Measurements from ENCODE around the gene ZFYVE9. TPM values are rescaled to one million over a fixed set of nuclear protein-coding genes. Genes with fewer than 3 reads are reported as not detected.

ZFYVE9 gene
- total and polyA plus RNA-seq, 2 of the 8 experiments (the other 6 are each of a cell fraction or from before 2014, with no cell fraction given): 5.8 to 26.5 TPM

DNA sequence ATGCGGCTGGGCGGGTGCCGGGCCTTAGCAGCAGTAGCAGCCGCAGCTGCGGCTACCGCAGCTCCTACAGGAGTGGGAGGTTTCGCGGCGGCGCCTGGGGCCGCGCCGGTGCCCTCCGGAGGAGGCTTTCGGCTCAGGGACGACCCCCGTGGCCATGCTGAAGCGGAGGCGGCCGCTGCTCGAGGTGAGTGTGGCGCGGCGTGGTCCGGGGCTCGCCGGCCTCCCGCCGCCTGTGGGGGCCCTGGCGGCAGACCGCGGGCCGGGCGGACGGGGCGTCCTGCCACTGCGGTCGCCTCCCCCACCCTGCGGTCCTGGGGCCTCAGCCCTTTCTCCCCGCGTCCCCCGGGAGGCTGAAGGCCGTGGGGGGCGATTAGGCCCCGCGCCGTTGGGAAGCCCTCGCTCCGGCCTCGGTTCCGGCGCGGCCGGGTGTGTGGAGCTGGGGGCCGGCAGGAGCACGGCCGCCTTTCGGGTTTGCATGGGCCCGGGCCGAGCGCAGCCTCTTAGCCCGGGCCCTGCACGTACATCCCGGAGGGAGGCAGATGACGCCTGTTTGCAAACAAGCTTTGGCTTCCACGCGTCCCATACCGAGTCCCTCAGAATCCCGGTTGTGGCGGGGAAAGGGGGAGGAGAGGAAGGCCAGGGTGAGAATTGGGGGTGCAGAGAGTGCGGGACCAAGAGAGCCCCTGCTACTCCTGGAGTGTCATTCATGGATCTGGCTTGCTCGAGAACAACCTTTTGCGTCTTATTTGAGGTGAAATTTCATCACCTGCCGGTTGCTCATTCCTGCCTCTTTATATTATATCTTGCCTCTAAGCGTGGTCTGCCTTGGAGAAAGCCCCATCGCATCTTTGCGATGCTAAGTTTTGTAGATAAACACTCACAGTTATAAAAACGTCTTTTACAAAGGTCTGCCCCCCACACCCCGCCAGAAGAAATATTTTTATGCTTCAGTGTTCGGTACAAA, 613 bp downstream of the ZFYVE9 start:
- Histone ChIP-seq H3K23me2 (ENCODE audit: low read depth, low read length) (peaks cover 4% of the 10 kb centered on the region; the same call in 1 of the 2 replicates), H3K4ac (replicated peaks; ENCODE audit: insufficient read length, low read depth, low read length) (no peak overlapping the region), H4K5ac (ENCODE audit: insufficient read length, low read depth, low read length) (peak overlapping the region; percentile 52), H3K27me3 (replicated peaks in 1 of 4; ENCODE audit: control insufficient read depth in 3 of 4, extremely low read depth in 1 of 4, insufficient read depth in 3 of 4, low read length in 3 of 4) (no peaks in the 10 kb centered on the region; a peak in 1 of 7 replicates), H2BK15ac (ENCODE audit: low read length) (0 out of 2 replicates have a peak overlapping the region, but pooled peaks have one; percentile 62), H3K23ac (ENCODE audit: insufficient read length) (no peak overlapping the region), H2BK12ac (ENCODE audit: low read depth, low read length) (no peak overlapping the region), H4K8ac (ENCODE audit: extremely low read depth, insufficient read depth, low read length) (peak overlapping the region; percentile 94), H3K9me3 (ENCODE audit: insufficient read depth in 2 of 2, low read depth in 1 of 2, low read length in 1 of 2) (no peaks in the 10 kb centered on the region), H3K4me3 (ENCODE audit: extremely low read depth in 1 of 4, insufficient read depth in 2 of 4, low read depth in 3 of 4, low read length in 4 of 4) (peak overlapping the region; percentile 81 to 89 (median 88)), H3K4me2 (ENCODE audit: insufficient read depth in 1 of 2, low read depth in 2 of 2, low read length in 2 of 2) (peak overlapping the region; percentile 82 to 87), H2BK120ac (replicated peaks; ENCODE audit: low read depth, low read length) (no peak overlapping the region), H4K20me1 (replicated peaks in 1 of 2; ENCODE audit: control insufficient read depth in 1 of 2, insufficient read depth in 2 of 2, low read length in 2 of 2) (no peaks in the 10 kb centered on the region), H4K91ac (replicated peaks; ENCODE audit: insufficient read length, low read length) (no peak overlapping the region), H3K56ac (replicated peaks; ENCODE audit: insufficient read length, low read depth, low read length) (no peak overlapping the region), H3K36me3 (ENCODE audit: control insufficient read depth in 2 of 4, insufficient read depth in 4 of 4, low read length in 3 of 4) (no peaks in the 10 kb centered on the region), H2AK5ac (ENCODE audit: low read depth, low read length) (no peak overlapping the region), H2AFZ (ENCODE audit: low read length) (peak overlapping the region; percentile 90), H3K79me1 (ENCODE audit: low read depth, low read length) (no peaks in the 10 kb centered on the region), H3K14ac (ENCODE audit: insufficient read length) (no peak overlapping the region), H3K27ac (ENCODE audit: low read depth, low read length) (peak overlapping the region; percentile 53; the same call in 1 of the 2 replicates), H3K18ac (ENCODE audit: extremely low read depth, low read length) (peak overlapping the region; percentile 32; the same call in 1 of the 2 replicates), H2BK5ac (ENCODE audit: low read depth, low read length) (no peak overlapping the region), H3K4me1 (replicated peaks in 1 of 4; ENCODE audit: control insufficient read depth in 3 of 4, insufficient read depth in 4 of 4, low read length in 3 of 4) (no peaks in the 10 kb centered on the region), H3K9ac (replicated peaks in 1 of 4; ENCODE audit: extremely low read depth in 1 of 4, low read depth in 3 of 4, low read length in 3 of 4) (peak overlapping the region; percentile 75 to 99 (median 85)), H3K79me2 (ENCODE audit: control insufficient read depth in 1 of 2, insufficient read depth in 2 of 2, low read length in 2 of 2) (peaks cover 0 to 47% of the 10 kb centered on the region in 2 experiments; a peak in 3 of 4 replicates), H2BK20ac (ENCODE audit: low read length) (no peak overlapping the region)
- FAIRE-seq: no peak
- DNase-seq (ENCODE audit: low read depth in 1 of 2, low spot score in 2 of 2): peak; percentile 19 to 66
- ChIA-PET CTCF (ENCODE audit: partially characterized antibody) (interaction anchor here (1.3 to 1.8 kb wide), 5 partner anchors 9 to 206 kb away, joined by 3 to 6 read pairs (median 5); no protein-coding TSS in a partner anchor), POLR2A (ENCODE audit: partially characterized antibody) (interaction anchor here (0.9 to 1.3 kb wide), 8 partner anchors 11 to 262 kb away, joined by 3 to 8 read pairs (median 4); partner anchors contain the start of genes BTF3L4, ORC1 and PRPF38A)
- 2% methylated on average over 45 of the region's 80 CpGs; no CpG with 5 or more reads in 1 of the 2 experiments for WGBS, 2 experiments (ENCODE audit: extremely low coverage in 1 of 2, insufficient coverage in 1 of 2, insufficient read length in 1 of 2, insufficient replicate concordance in 2 of 2, low coverage in 1 of 2, low lambda C conversion rate in 2 of 2, missing lambda C conversion rate in 1 of 2)
- no peak for TF ChIP-seq TCF12 (IDR thresholded peaks at IDR 0.05; ENCODE audit: low read depth, low read length)
- no peak for TF ChIP-seq EP300 (IDR thresholded peaks at IDR 0.05; ENCODE audit: borderline replicate concordance in 1 of 2, low read depth in 2 of 2, low read length in 2 of 2)
- TF ChIP-seq BCL11A (IDR thresholded peaks at IDR 0.05; ENCODE audit: low read depth in 2 of 2, low read length in 2 of 2): no peak
- no peak for TF ChIP-seq ZNF274 (IDR thresholded peaks at IDR 0.05; ENCODE audit: borderline replicate concordance, extremely low read depth, low read length)
- TF ChIP-seq KDM4A (IDR thresholded peaks at IDR 0.05; ENCODE audit: low read depth, low read length, severe bottlenecking): peak; percentile 75
- no peak for TF ChIP-seq FOSL1 (IDR thresholded peaks at IDR 0.05; ENCODE audit: insufficient read depth, low read depth, low read length)
- TF ChIP-seq SAP30 (IDR thresholded peaks at IDR 0.05; ENCODE audit: insufficient read depth, insufficient replicate concordance, low read length): no peak
- TF ChIP-seq SUZ12 (IDR thresholded peaks at IDR 0.05; ENCODE audit: low read length): no peak
- TF ChIP-seq SP4 (IDR thresholded peaks at IDR 0.05; ENCODE audit: low read length): no peak
- no peak for TF ChIP-seq BRCA1 (IDR thresholded peaks at IDR 0.05; ENCODE audit: low read depth, low read length)
- TF ChIP-seq KDM5A (IDR thresholded peaks at IDR 0.05; ENCODE audit: low read length): no peak

Measured in H1 (cell line).